NCI-H2081 (cell line): ENCODE data around the gene KCNH3.

Experiments
- DNase-seq, 2 experiments: peaks; one replicate each; lab custom pipeline; 2025; lab: John Stamatoyannopoulos, UW

Gene KCNH3

DNA sequence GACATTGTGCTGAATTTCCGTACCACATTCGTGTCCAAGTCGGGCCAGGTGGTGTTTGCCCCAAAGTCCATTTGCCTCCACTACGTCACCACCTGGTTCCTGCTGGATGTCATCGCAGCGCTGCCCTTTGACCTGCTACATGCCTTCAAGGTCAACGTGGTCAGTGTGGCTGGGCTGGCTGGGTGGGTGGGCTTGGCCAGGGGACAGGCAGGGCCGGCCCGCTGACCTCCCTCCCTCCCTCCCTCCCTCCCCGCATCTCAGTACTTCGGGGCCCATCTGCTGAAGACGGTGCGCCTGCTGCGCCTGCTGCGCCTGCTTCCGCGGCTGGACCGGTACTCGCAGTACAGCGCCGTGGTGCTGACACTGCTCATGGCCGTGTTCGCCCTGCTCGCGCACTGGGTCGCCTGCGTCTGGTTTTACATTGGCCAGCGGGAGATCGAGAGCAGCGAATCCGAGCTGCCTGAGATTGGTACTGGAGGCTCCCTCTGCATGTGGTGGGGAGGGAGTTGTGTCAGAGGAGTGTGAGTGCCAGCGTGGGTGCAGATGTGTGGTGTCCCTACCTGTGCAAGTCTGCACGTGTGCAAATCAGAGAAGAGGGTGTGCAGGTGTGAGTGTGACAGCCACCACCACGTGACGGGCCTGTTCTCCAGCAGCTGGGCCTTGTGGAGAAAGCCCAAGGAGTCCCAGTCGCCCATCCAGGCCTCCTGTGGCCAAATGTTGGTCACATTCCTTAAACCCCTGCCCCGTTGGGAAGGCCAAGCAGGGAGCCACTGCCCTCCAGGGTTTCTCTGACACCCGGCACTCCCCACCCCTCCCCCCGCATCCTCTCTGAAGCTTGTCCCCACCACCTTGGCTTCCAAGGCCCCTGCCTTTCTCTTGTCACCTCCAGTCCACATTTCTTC lies 5.3 kb downstream of the KCNH3 start:
- no peak for DNase-seq

- DNase-seq, result no peak
These were observed 7.0 kb downstream of the KCNH3 start for GRCh38 chr12:49545815-49546214.

DNA sequence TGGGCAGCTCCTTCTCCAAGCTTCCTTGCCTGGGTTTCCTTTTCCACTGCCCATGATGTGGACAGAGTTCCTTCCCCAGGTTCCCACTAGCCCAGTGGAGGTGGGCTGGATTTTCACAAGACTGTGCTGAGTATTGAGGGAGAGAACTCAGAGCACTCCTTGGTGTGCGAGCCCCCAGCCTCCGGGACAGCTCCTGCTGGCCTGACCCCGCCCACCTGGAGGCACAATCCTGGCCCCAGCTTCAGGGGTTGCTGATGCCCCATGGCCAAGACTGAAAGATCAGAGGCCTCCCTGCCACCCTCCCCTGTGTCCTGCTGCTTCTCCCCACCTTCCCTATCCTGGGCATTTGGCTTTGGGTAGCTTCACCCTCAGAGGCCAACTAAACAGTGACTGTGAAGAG lies 7.7 kb downstream of the KCNH3 start:
- no peak for DNase-seq

DNA sequence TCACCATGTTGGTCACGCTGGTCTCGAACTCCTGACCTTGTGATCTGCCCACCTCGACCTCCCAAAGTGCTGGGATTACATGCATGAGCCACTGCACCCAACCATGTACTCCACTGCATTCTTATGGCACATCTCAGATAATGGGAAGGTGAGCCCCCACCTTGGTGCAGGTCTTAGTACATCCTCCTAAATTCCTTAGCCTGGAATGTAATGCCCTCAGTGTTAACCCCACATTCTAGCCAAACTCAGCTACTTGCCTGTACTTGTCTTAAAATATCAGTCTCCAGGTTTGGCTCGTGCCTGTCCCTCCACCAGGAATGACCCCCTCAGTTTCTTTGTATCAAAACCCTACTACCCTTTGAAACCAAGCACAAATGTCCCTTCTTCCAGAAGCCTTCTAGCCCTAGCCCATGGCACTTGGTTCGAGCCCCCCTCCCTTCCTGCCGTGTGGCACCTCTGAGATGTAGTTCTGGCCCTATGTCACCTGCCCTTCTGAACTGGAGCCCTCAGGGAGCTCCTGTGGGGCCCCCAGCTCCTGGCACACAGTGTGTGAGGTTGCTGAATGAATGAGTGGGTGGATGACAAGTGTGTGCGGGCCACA lies 8.4 kb downstream of the KCNH3 start:
- DNase-seq, result no peak

DNA sequence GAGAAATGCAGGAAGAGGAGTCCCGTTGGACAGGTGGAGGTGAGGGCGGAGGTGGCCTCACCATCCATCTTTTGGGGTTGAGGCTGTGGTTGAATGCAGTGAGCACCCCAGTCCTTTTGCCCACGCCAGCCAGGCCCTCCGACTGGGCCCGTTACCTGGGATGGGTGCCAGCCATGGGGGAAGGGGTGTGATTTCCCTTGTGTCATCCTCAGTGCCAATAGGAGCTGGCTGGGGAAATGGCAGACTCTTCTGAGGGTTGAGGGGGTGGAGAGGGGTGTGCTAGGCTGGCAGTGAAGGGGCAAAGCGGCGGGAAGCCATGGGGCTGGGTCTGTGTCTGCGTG lies 9.6 kb downstream of the KCNH3 start:
- DNase-seq, result no peak

GRCh38 chr12:49548822-49549648 lies 10.2 kb downstream of the KCNH3 start:
- DNase-seq, result no peak

GRCh38 chr12:49549735-49550692 lies 11.2 kb downstream of the KCNH3 start:
- DNase-seq, result peak; percentile 77 to 89

DNA sequence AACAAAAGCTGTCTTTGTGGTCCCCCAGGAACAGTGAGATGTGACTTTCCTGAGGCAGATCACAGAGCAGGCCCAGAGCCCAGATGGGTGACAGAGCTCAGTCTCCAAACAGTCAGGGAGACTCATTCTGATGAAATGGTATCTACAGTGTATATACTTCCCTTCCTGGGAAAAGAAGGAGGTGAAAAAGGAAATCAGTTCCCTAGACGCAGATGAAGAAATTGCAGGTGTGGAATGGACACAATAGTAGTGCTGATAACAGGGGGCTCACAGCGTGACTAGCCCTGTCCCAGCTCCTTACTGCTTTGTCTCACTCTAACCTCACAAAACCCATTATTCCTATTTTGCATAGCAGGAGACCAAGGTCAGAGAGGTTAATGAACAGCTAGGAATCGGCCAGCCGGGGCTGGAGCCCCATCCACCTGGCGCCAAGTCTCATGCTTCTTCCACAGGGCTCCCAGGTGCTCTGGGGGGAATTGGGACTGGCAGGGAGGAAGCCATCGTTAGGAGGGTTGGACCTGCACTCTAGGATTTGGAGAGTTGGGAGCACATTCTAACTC lies 11.9 kb downstream of the KCNH3 start:
- no peak for DNase-seq

- no peak for DNase-seq
These were observed 13.2 kb downstream of the KCNH3 start for GRCh38 chr12:49552014-49552413.

DNA sequence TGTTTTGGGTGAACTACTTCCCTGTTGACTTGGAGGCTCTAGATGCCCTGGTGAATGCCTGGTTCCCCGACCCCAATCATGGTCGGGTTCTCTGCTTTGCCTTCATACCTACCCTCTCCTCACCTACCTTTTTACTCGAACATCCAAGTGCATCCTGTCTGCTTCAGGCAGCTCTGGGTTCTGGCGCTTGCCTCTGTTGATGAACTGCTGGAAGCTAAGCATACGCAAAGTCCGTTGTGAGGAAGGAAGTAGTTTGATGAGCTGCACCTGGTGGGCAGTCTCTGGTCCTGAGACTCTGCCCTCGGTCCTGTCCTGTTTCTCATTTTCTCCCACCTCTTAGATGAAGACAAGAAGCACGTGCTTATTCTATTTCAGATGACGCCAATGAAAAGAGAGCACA lies 13.6 kb downstream of the KCNH3 start:
- DNase-seq, result no peak

GRCh38 chr12:49552899-49553298 lies 14.1 kb downstream of the KCNH3 start:
- no peak for DNase-seq

DNA sequence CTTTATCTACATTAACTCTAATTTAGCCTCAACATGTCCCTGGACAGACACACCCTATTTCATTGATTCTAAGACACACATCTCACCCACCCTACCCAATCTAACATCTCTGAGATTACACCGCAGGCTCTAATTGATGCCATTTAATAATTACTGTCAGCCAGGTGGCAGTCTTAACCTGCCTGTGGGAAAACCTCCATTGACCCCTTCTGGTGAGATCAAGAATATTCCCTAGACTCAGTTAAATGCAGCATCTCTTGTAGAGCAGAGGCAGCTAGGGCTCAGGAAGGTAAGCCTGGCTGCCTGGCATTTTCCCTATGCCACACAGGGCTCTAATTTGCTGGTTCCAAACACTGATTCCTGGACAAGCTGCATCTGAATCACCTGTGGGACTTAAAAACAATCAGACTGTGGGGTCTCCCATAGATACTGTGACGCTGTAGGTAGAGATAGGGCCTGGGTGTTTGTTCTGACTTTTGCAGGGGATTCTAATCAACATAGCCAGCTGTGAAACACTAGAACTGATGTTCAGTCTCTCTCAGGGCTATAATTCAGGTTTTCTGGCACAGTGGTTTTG lies 14.8 kb downstream of the KCNH3 start:
- DNase-seq, result peak; percentile 48 to 77

GRCh38 chr12:49554266-49554665 lies 15.4 kb downstream of the KCNH3 start:
- no peak for DNase-seq

DNA sequence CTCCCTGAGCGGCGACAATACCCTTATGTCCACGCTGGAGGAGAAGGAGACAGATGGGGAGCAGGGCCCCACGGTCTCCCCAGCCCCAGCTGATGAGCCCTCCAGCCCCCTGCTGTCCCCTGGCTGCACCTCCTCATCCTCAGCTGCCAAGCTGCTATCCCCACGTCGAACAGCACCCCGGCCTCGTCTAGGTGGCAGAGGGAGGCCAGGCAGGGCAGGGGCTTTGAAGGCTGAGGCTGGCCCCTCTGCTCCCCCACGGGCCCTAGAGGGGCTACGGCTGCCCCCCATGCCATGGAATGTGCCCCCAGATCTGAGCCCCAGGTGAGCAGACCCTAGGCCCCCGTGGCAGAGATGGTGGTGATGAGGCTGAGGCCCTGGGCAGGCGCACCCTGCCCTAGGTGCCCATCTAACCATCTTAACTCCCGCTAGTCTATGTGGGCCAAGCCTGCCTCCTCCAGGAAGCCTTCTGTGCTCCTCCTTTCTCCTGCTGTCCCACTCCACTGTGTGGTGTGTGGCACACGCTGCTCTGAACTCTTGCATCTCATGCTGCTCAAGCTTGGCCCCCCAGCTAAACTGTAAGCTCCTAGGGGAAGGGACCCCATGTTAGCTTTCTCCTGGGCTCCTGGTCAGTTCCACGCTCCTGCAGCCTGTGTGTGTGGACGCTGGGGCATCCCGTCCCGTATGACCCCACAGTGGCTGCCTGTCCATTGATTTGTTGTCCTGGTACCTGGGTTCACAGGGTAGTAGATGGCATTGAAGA lies 17.0 kb downstream of the KCNH3 start:
- no peak for DNase-seq

DNA sequence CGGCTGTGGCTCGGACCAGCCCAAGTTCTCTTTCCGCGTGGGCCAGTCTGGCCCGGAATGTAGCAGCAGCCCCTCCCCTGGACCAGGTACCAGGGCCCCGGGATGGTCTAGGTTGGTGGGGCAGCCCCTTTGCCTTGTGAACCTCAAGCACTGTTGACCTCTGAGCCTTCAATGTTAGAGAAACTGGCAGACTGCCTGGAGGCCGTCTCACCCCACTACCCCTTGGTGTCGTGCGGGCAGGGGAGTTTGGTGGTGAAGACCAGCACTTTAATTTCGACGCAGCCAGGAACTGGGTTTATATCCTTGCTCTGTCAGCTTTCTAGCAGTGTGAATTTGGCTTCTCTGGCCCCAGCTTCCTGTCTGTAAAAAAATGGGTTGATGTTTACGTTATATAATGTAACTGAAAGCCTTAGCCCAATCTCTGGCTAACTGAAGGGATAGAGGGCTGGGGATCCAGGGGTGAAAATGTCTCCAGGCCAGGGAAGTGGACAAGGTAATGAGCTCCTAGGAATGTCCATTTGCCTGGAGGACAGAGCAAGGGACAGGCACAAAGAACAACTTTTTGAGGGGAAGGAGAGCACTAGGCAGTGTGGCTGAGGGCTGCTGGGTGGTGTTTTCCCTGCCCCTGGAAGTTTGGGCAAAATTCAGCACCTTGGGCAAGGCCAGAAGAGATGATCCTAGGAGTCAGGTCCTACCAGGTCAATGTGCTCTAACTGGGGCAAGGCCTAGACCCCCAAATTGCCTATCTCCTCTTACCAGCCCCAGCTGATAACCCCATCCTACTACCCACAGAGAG lies 17.8 kb downstream of the KCNH3 start:
- DNase-seq, result no peak

DNA sequence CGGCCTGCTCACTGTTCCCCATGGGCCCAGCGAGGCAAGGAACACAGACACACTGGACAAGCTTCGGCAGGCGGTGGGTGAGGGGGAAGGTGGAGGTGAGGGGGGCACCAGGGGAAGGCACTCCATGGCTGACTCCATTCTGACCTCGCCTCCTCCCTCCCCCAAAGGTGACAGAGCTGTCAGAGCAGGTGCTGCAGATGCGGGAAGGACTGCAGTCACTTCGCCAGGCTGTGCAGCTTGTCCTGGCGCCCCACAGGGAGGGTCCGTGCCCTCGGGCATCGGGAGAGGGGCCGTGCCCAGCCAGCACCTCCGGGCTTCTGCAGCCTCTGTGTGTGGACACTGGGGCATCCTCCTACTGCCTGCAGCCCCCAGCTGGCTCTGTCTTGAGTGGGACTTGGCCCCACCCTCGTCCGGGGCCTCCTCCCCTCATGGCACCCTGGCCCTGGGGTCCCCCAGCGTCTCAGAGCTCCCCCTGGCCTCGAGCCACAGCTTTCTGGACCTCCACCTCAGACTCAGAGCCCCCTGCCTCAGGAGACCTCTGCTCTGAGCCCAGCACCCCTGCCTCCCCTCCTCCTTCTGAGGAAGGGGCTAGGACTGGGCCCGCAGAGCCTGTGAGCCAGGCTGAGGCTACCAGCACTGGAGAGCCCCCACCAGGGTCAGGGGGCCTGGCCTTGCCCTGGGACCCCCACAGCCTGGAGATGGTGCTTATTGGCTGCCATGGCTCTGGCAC lies 18.5 kb downstream of the KCNH3 start:
- no peak for DNase-seq

DNA sequence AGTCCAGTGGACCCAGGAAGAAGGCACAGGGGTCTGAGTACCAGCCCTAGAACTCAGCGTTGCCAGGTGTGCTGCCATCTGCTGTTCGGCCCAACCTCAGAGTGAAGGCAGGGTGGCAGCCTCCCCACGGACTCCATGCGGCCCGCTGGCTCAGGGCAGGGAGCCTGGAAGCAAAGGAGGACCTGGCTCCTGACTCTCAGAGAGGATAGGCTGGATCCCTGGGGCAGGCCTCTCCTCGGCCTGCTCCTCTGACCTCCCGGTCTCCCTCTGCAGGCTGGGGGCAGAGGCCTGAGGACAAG lies 19.0 kb downstream of the KCNH3 start:
- DNase-seq, result no peak

DNA sequence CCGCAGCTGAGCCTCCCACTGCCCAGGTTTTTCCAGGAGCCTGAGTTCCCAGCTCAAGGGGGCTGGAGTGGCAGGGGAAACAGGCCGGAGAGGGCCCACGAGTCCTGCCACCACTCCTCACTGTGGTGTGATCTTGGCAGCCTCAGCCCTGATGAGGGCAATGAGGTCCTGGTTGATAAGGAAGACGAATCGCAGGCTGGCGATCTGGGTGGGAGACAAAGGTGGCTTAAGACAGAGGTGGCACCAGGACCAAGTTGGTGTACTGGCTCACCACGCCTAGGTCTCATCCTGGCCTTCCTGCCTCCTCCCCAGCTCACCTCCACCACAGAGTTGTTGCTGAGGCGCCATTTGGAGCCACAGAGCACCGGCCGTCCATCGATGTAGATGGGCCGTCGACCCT lies 19.7 kb downstream of the KCNH3 start:
- DNase-seq, result no peak
